HG03442 (cell line): ENCODE results near the gene ST8SIA6.

ENCODE experiments used
- ATAC-seq: cut with Tn5 transposase; IDR thresholded peaks from one replicate; pipeline ENCODE4 v1.9.1; 2021; ENCODE audit warnings: mild to moderate bottlenecking, moderate library complexity; ENCODE audit not compliant: unreplicated experiment

The ST8SIA6 gene

GRCh38 chr10:17276756-17277424 lies 177.5 kb downstream of the ST8SIA6 start:
- no peak for ATAC-seq

GRCh38 chr10:17273403-17273802 lies 181.0 kb downstream of the ST8SIA6 start:
- no peak for ATAC-seq

GRCh38 chr10:17272648-17273047 lies 181.7 kb downstream of the ST8SIA6 start:
- no peak for ATAC-seq
